Colonic mucosa (tissue), 4 donors: ENCODE results near the gene USP34. TPM values are rescaled to one million over a fixed set of nuclear protein-coding genes. Genes with fewer than 3 reads are reported as not detected.

Experiments
- DNase-seq: peaks from one replicate; pipeline ENCODE4 v3.0.0-alpha.2; 2020
- H3K27ac ChIP-seq: fragments of 200-600 bp; one replicate; pipeline ENCODE4 v1.8.0; 2021
- H3K27me3 ChIP-seq: fragments of 200-600 bp; one replicate; pipeline ENCODE4 v1.8.0; 2021
- H3K36me3 ChIP-seq: fragments of 200-600 bp; one replicate; pipeline ENCODE4 v1.8.0; 2021
- H3K4me1 ChIP-seq: fragments of 200-600 bp; one replicate; pipeline ENCODE4 v1.8.0; 2021; ENCODE audit warnings: mild to moderate bottlenecking
- H3K4me3 ChIP-seq: fragments of 200-600 bp; one replicate; pipeline ENCODE4 v1.8.0; 2021
- H3K9ac ChIP-seq, 2 donors: one replicate each; pipeline ENCODE4 v1.7.0; 2013; ENCODE audit warnings: control low read depth in 2 of 2, low read depth in 2 of 2, low read length in 2 of 2
- H3K9me3 ChIP-seq: fragments of 200-600 bp; one replicate; pipeline ENCODE4 v1.8.0; 2021
- intact Hi-C: fragments of 100-400 bp; cut with DNase I; formaldehyde crosslinking; loops from one replicate; pipeline ENCODE4 v1.14.1; 2022
- total RNA-seq, 2 donors: library from RNA; stranded (reverse); fragmentation: NEBNext Ultra II Directional in 1 of 2; extraction: Animal tissue kit (Norgen Biotek cat#: 25700) in 1 of 2; gene quantifications; one replicate each; pipeline ENCODE4 v1.2.1, GENCODE V29; 2021
- TF ChIP-seq, protein P1 (sequence below): fragments of 200-600 bp; IDR thresholded peaks from one replicate; pipeline ENCODE4 v1.8.0; 2022; ENCODE audit warnings: antibody characterized with exemption, mild to moderate bottlenecking
- donor health status: healthy.
- donor health status: DM: no; HTN: no; CAD: no.
- donor health status: DM: no; HTN: no; CAD: no.

USP34 gene
- total RNA-seq, 2 donors from 2014 or later = 70.8 to 76.3 TPM

DNA sequence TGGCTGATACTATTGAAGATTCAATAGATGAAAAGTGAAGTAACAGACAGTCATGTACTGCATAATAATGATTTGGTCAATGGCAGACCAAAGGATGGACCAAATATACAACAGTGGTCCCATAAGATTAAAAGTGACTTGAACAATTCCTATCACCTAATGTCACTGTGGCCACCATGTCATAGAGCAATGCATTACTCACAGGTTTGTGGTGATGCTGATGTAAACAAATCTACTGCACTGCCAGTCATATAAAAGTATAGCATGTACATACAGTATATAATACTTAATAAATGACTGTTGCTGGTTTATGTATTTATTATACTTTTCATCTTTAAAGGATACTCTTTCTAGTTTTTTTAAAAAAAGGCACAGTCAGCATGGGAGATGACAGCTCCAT lies 99.9 kb downstream of the USP34 start:
- H3K4me3 ChIP-seq = no peak overlapping the region
- TF ChIP-seq, protein P1, sequence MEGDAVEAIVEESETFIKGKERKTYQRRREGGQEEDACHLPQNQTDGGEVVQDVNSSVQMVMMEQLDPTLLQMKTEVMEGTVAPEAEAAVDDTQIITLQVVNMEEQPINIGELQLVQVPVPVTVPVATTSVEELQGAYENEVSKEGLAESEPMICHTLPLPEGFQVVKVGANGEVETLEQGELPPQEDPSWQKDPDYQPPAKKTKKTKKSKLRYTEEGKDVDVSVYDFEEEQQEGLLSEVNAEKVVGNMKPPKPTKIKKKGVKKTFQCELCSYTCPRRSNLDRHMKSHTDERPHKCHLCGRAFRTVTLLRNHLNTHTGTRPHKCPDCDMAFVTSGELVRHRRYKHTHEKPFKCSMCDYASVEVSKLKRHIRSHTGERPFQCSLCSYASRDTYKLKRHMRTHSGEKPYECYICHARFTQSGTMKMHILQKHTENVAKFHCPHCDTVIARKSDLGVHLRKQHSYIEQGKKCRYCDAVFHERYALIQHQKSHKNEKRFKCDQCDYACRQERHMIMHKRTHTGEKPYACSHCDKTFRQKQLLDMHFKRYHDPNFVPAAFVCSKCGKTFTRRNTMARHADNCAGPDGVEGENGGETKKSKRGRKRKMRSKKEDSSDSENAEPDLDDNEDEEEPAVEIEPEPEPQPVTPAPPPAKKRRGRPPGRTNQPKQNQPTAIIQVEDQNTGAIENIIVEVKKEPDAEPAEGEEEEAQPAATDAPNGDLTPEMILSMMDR = no peak
- no peaks in the 10 kb centered on the region for H3K27me3 ChIP-seq
- no peaks in the 10 kb centered on the region for H3K36me3 ChIP-seq
- no peaks in the 10 kb centered on the region for H3K4me1 ChIP-seq
- H3K27ac ChIP-seq = no peak overlapping the region
- intact Hi-C loops = no loop called here
- no peaks in the 10 kb centered on the region for H3K9me3 ChIP-seq
- DNase-seq = no peak
- no peak overlapping the region for H3K9ac ChIP-seq

DNA sequence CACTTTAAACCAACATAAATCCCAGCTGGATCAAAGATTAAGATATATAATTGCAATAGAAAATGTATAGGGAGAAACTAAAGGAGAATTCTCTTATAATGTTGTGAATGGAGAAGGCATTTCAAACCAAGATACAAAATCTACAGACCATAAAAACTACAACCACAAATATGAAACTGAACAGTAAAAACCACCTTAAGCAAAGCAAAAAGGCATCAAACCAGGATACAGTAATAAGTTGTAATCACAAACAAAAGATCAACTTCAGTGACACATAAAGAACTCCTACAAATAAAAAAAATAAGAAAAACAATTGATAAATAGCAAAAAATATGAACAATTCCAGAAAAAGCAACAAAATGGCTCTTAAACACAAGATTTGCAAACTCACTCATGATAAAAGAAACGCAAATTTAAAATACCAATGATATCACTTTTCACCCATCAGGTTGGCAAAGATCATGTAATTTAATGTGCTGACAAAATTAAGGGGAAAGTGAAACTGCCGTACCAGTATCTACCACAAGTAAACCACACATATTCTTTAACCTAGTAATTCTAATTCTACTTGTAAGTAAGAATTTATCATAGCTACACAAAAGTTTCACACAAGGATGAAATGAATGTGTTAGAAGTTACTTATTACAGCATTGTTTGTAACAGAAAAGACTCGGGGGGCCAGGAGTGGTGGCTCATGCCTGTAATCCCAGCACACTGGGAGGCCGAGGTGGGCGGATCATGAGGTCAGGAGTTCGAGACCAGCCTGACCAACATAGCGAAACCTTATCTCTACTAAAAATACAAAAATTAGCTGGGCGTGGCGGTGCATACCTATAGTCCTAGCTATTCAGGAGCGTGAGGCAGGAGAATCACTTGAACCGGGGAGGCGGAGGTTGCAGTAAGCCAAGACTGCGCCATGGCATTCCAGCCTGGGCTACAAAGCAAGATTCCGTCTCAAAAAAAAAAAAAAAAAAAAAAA lies 101.9 kb downstream of the USP34 start:
- Histone ChIP-seq H3K4me1 (no peaks in the 10 kb centered on the region), H3K36me3 (no peaks in the 10 kb centered on the region), H3K4me3 (no peak overlapping the region), H3K9me3 (no peaks in the 10 kb centered on the region), H3K27ac (no peak overlapping the region), H3K9ac (no peak overlapping the region), H3K27me3 (no peaks in the 10 kb centered on the region)
- TF ChIP-seq, protein P1 = no peak
- intact Hi-C loops = no loop called here
- no peak for DNase-seq

DNA sequence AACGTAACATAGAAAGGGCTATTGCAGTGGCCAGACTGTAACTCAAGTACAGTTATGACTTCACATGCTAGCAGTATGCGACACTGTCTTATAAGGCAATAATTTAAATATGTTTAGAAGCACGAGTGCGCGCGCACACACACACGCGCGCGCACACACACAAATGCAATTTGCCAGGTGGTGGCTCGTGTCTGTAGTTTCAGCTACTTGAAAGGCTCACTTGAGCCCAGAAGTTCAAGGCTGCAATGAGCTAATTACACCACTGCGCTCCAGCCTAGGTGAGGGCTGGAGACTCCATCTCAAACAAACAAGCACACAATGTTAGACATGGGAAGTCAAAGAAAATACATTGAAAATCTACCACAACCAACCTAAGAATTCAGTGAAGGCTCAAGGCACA lies 103.7 kb downstream of the USP34 start:
- no peak for DNase-seq
- Histone ChIP-seq H3K9me3 (no peaks in the 10 kb centered on the region), H3K36me3 (no peaks in the 10 kb centered on the region), H3K9ac (no peak overlapping the region), H3K27me3 (no peaks in the 10 kb centered on the region), H3K4me3 (no peak overlapping the region), H3K4me1 (no peaks in the 10 kb centered on the region), H3K27ac (no peak overlapping the region)
- TF ChIP-seq, protein P1 = no peak
- intact Hi-C loops = no loop called here

DNA sequence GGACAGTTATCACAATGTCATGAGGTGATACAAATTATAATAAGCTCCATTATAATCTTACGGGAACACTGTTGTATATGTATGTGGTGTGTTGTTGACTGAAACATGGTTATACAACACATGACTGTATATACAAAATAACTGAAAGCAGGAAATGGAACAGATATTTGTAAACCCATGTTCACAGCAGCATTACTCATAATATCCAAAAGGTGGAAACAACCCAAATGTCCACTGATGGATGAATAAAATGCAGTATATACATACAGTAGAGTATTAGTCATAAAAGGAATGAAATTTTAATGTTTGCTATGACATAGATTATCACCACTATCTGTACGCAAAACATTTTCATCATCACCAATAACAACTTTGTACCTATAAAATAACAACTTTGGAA lies 107.3 kb downstream of the USP34 start:
- Histone ChIP-seq H3K4me1 (no peaks in the 10 kb centered on the region), H3K9me3 (no peaks in the 10 kb centered on the region), H3K27me3 (no peaks in the 10 kb centered on the region), H3K27ac (no peak overlapping the region), H3K36me3 (no peaks in the 10 kb centered on the region), H3K4me3 (no peak overlapping the region), H3K9ac (no peak overlapping the region)
- intact Hi-C loops = no loop called here
- DNase-seq = no peak
- TF ChIP-seq, protein P1 = no peak

DNA sequence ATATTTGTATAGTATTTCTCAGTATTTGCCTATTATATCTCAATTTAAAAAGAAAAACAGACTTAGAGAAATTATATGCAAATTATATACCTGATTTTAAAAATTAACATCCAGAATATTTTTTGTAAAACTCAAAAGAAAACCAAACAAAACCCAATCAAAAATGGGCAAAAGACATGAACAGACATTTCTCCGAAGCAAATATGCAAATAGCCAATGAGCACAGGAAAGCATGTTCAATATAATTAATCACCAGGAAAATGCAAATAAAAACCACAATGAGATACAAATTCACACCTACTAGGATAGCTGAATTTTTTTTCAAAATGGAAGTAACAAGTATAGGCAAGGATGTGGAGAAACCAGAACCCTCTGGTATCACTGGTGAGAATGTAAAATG lies 108.0 kb downstream of the USP34 start:
- intact Hi-C loops = no loop called here
- no peak for DNase-seq
- H3K27ac ChIP-seq = no peak overlapping the region
- TF ChIP-seq, protein P1 = no peak
- H3K9ac ChIP-seq = no peak overlapping the region
- no peaks in the 10 kb centered on the region for H3K36me3 ChIP-seq
- no peak overlapping the region for H3K4me3 ChIP-seq
- no peaks in the 10 kb centered on the region for H3K9me3 ChIP-seq
- no peaks in the 10 kb centered on the region for H3K4me1 ChIP-seq
- H3K27me3 ChIP-seq = no peaks in the 10 kb centered on the region
